Fibroblast of upper back skin (primary cell): ENCODE measurements around the gene OR2AG1.
"Not testable (repeated sequence)": the region's sequence is repeated elsewhere in the genome, so short reads cannot be mapped to it uniquely, and the experiment has no call there.

Experiments used
- DNase-seq: peaks from one replicate; pipeline ENCODE4 v3.0.0-alpha.2; 2013

The OR2AG1 gene

GRCh38 chr11:6794639-6795038 is 11.8 kb downstream of the OR2AG1 start:
- no peak for DNase-seq

DNA sequence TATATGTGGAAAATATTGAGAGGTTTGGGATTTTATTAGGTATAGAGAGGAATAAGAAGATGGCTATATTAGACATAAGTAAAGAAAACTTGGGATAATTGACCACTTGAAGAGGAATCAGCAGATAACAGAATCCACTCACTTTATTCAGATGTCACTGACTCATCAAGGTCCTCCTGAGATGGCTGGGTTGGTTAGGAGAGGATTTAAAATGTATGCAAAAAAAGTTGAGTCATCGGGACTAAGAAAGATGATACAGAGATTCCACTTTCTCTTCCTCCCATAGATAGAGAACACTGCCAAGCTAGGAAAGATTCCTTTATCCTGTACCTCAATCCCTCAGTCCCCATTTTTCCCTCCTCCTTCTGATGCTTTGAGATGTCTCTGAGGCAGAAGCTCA is 16.6 kb downstream of the OR2AG1 start, which contains the start of gene OR6A2:
OR6A2 (minus strand) TSS at position 288 of the 400 bp plus-strand sequence. CDS start 3,981 bp downstream, outside the sequence.
- DNase-seq, result peak; percentile 26

GRCh38 chr11:6801075-6801474 is 18.3 kb downstream of the OR2AG1 start:
- not testable (repeated sequence) for DNase-seq

DNA sequence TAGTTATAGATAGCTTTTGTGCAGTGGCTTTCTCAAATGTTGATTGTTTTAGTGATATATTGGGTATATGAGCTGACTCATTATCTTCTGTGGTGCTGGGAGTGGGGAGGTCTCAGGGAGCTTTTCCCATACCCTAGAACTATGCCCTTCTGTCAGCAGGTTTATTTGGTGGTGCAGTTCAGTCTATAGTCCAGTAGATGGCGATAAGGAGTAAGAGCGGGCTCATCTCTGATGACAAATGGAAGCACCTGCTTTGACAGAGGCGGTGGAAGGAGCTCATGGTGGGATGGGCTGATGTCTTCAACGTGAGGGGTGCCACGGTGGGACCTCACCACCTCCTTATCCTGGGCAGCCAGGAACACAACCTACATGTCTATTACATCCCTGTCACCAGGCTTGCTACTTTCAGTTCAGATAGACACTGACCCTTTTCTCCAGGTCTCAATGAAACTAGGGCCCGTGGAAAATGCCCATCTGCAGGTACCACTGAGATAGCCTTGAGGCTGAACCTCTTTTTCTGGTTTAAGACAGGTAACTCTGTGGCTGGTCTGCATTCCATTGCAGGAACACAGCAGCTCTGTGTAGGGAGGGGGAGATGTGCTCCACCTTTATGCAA is 29.7 kb downstream of the OR2AG1 start:
- peak; percentile 44 for DNase-seq

DNA sequence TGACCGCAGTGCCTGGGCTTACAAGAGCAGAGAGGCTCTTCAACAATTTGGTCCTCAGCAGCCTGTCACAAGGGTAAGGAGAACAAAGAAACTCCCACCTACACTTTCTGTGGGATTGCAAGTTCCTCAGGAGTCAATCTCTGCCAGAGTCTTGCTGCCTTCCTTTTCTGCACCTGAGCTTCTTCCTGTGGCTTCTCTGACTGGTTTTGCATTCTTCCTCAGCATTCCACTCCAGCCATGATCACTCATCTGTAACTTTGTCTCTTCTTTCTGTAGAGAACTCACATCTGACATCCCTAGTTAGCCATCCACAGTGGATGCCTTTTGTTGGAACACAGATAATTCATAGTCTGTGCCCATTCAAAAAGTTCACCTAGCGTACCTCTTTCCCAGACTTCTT is 30.8 kb downstream of the OR2AG1 start:
- DNase-seq, result no peak

DNA sequence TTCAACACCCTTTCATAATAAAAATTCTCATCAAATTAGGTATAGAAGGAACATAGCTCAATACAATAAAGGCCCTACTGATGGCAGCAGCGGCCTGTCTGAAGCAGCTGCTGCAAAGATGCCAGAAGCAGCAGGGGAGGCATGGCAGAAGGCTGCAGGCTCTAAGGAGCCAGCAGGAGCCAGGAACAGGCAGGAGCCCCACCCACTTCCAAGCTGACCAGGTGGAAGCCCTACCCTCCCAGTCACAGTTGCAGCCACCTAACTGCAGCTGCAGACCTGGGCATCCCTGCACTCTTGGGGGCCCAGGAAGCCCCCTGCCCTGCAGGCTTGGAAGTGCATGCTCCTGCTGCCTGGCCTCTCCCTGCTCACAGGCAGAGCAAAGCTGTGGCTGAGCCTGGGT is 34.9 kb downstream of the OR2AG1 start:
- no peak for DNase-seq

- no peak for DNase-seq
Measured at GRCh38 chr11:6818967-6819366, 36.1 kb downstream of the OR2AG1 start.

- no peak for DNase-seq
Measured at GRCh38 chr11:6824136-6824823, 41.5 kb downstream of the OR2AG1 start.

DNA sequence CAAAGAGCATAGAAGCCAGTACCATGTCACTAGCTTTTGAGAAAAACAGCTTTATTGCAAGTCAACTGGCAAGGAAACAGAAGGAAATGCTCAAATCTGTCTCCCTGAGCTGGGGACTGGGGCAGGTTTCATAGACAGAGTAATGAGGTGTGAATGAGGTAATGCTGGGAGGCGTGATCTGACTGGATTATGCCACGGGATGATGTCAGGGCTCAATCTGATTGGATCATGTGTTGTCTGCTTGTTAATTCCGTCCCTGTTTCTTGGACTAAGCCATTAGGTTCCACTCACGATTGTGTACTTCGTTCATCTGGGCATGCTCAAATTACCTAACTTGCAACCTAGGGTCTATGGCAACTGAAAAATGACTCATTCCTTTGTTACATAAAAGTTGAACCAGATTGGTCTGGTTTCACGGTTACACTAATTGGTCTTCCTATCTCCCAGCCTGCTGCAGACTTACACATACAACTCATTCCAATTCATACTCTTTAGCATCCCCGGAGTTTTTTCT is 42.5 kb downstream of the OR2AG1 start:
- no peak for DNase-seq

DNA sequence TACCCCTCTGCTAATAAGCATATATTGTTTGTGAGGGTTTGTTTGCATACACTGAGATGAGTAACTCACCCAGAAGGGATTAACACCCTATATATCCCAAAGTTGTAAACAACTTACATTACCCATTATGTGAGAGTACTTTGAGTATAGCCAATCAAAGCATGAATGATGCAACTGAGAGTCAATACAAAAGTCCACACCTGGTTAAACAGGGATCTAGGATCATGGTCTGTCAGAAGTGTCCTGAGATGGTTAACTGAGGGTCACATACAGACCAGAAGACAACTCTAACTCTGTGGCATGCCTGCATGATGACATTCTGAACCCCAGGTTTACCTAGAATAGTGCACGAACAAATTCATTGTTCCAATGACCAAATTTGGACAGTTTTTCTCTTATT is 45.3 kb downstream of the OR2AG1 start:
- DNase-seq, result no peak

GRCh38 chr11:6833356-6833755 is 50.5 kb downstream of the OR2AG1 start:
- DNase-seq, result no peak

GRCh38 chr11:6834021-6834420 is 51.2 kb downstream of the OR2AG1 start:
- no peak for DNase-seq
